CD4-positive, alpha-beta T cell (primary cell): ENCODE measurements around the gene CCDC24. TPM values are rescaled to one million over a fixed set of nuclear protein-coding genes. Genes with fewer than 3 reads are reported as not detected.

Source experiments
- ATAC-seq: fragments of 200-7000 bp; cut with Tn5 transposase; one replicate; pipeline ENCODE4 v1.10.0; 2022; ENCODE audit warnings: mild to moderate bottlenecking; ENCODE audit not compliant: poor library complexity
- CTCF ChIA-PET: fragments of 350-600 bp; sonication (Branson Sonifier 250); formaldehyde crosslinking; loops from one replicate; lab custom pipeline; 2021; ENCODE audit warnings: antibody characterized with exemption, inconsistent platforms; lab: Charles Lee
- POLR2A ChIA-PET: fragments of 350-600 bp; sonication (Branson Sonifier 250); formaldehyde crosslinking; loops from one replicate; lab custom pipeline; 2021; ENCODE audit warnings: antibody characterized with exemption, inconsistent platforms; lab: Charles Lee
- DNase-seq, 14 experiments: peaks; one replicate each; pipeline ENCODE4 v3.0.0-alpha.2; 2013 to 2020; ENCODE audit warnings: mixed read lengths in 2 of 14
- H3K27ac ChIP-seq, 2 donors: one replicate each; pipeline versions ENCODE4 v1.5.1 to v1.7.0; 2013; ENCODE audit warnings: low read length in 2 of 2, low read depth in 1 of 2, mild to moderate bottlenecking in 1 of 2
- H3K27me3 ChIP-seq, 2 experiments: 1 replicate in 1 of 2; 2 replicates in 1 of 2; pipeline versions ENCODE4 v1.6.1 to v1.7.0; 2013; ENCODE audit warnings: low read length in 2 of 2, control low read depth in 1 of 2, mild to moderate bottlenecking in 1 of 2, moderate library complexity in 1 of 2; ENCODE audit not compliant: insufficient read depth in 2 of 2, control insufficient read depth in 1 of 2
- H3K36me3 ChIP-seq: one replicate; pipeline ENCODE4 v1.6.1; 2013; ENCODE audit warnings: low read length, control low read depth; ENCODE audit not compliant: insufficient read depth
- H3K4me1 ChIP-seq: one replicate; pipeline ENCODE4 v1.6.1; 2013; ENCODE audit warnings: low read length, control low read depth; ENCODE audit not compliant: insufficient read depth
- H3K4me3 ChIP-seq: one replicate; pipeline ENCODE4 v1.5.1; 2013; ENCODE audit warnings: mild to moderate bottlenecking, low read length, moderate library complexity
- H3K9me3 ChIP-seq, 2 experiments: 1 replicate in 1 of 2; 2 replicates in 1 of 2; pipeline versions ENCODE4 v1.6.1 to v1.7.0; 2013; ENCODE audit warnings: low read length in 2 of 2, mild to moderate bottlenecking in 2 of 2, control low read depth in 1 of 2, moderate library complexity in 1 of 2; ENCODE audit not compliant: control insufficient read depth in 1 of 2, insufficient read depth in 1 of 2
- H3K27ac Mint-ChIP-seq: one replicate; pipeline ENCODE4 v1.8.0; 2020; ENCODE audit warnings: mixed read lengths
- H3K27me3 Mint-ChIP-seq: one replicate; pipeline ENCODE4 v1.8.0; 2021; ENCODE audit warnings: mixed read lengths
- H3K36me3 Mint-ChIP-seq: one replicate; pipeline ENCODE4 v1.8.0; 2021; ENCODE audit warnings: low read depth, mixed read lengths
- H3K4me1 Mint-ChIP-seq: one replicate; pipeline ENCODE4 v1.8.0; 2021; ENCODE audit warnings: low read depth, mixed read lengths
- H3K4me3 Mint-ChIP-seq: one replicate; pipeline ENCODE4 v1.8.0; 2020; ENCODE audit warnings: mild to moderate bottlenecking, mixed read lengths
- H3K9me3 Mint-ChIP-seq: one replicate; pipeline ENCODE4 v1.8.0; 2020; ENCODE audit warnings: mixed read lengths
- intact Hi-C, 2 experiments: fragments of 100-400 bp; cut with DNase I in 1 of 2; cut with micrococcal nuclease in 1 of 2; formaldehyde crosslinking; loops; one replicate each; pipeline versions ENCODE4 v1.15.1 to v1.9.0; 2023 to 2025; cut with DNase I, micrococcal nuclease
- total RNA-seq, 174 experiments: library from RNA in 2 of 174; stranded (reverse) in 2 of 174; gene quantifications; one replicate each; pipeline ENCODE4 v1.2.3 and lab custom pipeline; 2021 to 2026
- TF ChIP-seq, protein P1 (sequence below): fragments of 200-600 bp; IDR thresholded peaks from one replicate; pipeline ENCODE4 v1.8.0; 2022; ENCODE audit warnings: antibody characterized with exemption, mild to moderate bottlenecking

Gene CCDC24
- total RNA-seq, 2 experiments from 2014 or later, result 0.98 to 1.4 TPM

DNA sequence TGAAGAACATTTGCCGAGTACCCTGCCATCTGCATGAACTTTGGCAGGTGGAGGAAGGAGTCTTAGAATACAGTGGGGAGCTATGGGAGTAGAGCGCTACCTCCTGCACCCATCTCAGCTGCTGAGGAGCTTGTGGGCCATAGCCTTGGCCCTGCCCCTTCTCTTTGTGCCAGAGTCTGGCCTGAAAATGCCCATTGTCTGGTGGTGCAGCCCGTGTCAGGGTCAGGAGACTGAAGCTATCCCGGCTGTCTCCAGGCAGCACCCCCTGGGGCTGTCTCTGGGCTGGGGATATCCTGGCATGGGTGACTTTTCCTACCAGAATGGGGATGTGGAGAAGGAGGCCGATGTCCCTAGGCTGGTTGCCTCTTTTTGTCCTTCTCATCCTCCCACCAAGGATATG is 37.4 kb upstream of the CCDC24 start:
- H3K9me3 Mint-ChIP-seq, result no peaks in the 10 kb centered on the region
- H3K27ac ChIP-seq, result no peak overlapping the region
- peaks cover 35% of the 10 kb centered on the region for H3K36me3 ChIP-seq
- H3K9me3 ChIP-seq, result no peaks in the 10 kb centered on the region
- no peak overlapping the region for H3K4me3 Mint-ChIP-seq
- no peaks in the 10 kb centered on the region for H3K4me1 ChIP-seq
- no peak overlapping the region for H3K4me3 ChIP-seq
- ChIA-PET CTCF (no interaction called here), POLR2A (no interaction called here)
- peaks cover 31% of the 10 kb centered on the region for H3K36me3 Mint-ChIP-seq
- no peak overlapping the region for H3K27ac Mint-ChIP-seq
- ATAC-seq (no peak), DNase-seq (no peak)
- H3K27me3 ChIP-seq, result no peaks in the 10 kb centered on the region
- no peaks in the 10 kb centered on the region for H3K27me3 Mint-ChIP-seq
- intact Hi-C loops, result no loop called here
- peaks cover 22% of the 10 kb centered on the region for H3K4me1 Mint-ChIP-seq
- TF ChIP-seq, protein P1, sequence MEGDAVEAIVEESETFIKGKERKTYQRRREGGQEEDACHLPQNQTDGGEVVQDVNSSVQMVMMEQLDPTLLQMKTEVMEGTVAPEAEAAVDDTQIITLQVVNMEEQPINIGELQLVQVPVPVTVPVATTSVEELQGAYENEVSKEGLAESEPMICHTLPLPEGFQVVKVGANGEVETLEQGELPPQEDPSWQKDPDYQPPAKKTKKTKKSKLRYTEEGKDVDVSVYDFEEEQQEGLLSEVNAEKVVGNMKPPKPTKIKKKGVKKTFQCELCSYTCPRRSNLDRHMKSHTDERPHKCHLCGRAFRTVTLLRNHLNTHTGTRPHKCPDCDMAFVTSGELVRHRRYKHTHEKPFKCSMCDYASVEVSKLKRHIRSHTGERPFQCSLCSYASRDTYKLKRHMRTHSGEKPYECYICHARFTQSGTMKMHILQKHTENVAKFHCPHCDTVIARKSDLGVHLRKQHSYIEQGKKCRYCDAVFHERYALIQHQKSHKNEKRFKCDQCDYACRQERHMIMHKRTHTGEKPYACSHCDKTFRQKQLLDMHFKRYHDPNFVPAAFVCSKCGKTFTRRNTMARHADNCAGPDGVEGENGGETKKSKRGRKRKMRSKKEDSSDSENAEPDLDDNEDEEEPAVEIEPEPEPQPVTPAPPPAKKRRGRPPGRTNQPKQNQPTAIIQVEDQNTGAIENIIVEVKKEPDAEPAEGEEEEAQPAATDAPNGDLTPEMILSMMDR, result no peak

DNA sequence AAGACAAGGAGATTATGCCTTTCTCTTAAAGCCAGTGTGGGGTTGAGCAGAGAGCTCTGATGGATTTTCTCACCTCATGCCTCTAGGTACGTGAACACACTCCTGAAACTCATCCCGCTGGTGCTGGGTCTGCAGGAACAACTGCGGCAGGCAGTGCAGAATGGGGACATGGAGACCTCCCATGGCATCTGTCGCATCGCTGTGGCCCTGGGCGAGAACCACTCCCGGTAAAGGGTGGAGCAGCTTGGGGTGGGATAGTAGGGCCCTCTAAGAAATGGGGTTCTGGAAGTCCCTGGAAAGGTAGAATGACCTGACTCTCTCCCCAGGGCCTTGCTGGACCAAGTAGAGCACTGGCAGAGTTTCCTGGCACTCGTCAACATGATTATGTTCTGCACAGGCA is 35.2 kb upstream of the CCDC24 start:
- no peaks in the 10 kb centered on the region for H3K27me3 ChIP-seq
- intact Hi-C loops, result no loop called here
- ChIA-PET CTCF (no interaction called here), POLR2A (no interaction called here)
- Mint-ChIP-seq H3K27me3 (no peaks in the 10 kb centered on the region), H3K4me3 (no peak overlapping the region), H3K27ac (no peak overlapping the region), H3K36me3 (peaks cover 33% of the 10 kb centered on the region), H3K9me3 (no peaks in the 10 kb centered on the region), H3K4me1 (peaks cover 3% of the 10 kb centered on the region)
- TF ChIP-seq, protein P1, result no peak
- DNase-seq, result no peak
- H3K4me3 ChIP-seq, result no peak overlapping the region
- no peaks in the 10 kb centered on the region for H3K4me1 ChIP-seq
- peaks cover 35% of the 10 kb centered on the region for H3K36me3 ChIP-seq
- no peaks in the 10 kb centered on the region for H3K9me3 ChIP-seq
- no peak for ATAC-seq
- no peak overlapping the region for H3K27ac ChIP-seq

DNA sequence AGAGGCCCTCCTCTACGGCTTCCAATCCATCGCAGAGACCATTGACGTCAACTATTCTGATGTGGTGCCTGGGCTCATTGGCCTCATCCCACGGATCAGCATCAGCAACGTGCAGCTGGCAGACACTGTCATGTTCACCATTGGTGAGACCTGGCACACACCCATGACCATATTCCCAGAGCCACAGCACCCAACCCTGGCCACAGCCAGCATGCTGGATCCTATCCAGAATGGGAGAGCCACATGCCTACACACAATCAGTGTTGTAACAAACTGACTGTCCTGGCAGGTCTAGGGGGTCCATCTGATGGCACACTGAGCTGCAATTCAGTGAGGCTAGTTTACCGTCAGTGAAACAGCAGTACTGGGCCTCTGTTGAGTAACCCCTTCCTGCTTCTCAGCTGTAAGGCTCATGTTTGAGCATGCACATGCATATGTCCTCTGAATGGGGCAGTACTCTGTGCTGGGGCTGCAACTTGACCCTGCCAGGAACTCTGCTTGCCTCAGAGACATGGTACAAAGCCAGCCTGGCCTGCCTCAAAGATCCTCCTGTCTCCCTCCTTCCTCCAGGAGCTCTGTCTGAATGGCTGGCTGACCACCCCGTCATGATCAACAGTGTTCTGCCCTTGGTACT is 33.9 kb upstream of the CCDC24 start:
- H3K27me3 ChIP-seq, result no peaks in the 10 kb centered on the region
- intact Hi-C loops, result no loop called here
- Mint-ChIP-seq H3K27ac (no peak overlapping the region), H3K27me3 (no peaks in the 10 kb centered on the region), H3K4me3 (no peak overlapping the region), H3K36me3 (peaks cover 40% of the 10 kb centered on the region), H3K4me1 (no peaks in the 10 kb centered on the region), H3K9me3 (no peaks in the 10 kb centered on the region)
- ChIA-PET CTCF (no interaction called here), POLR2A (no interaction called here)
- ATAC-seq, result no peak
- H3K4me3 ChIP-seq, result no peak overlapping the region
- H3K36me3 ChIP-seq, result peaks cover 43% of the 10 kb centered on the region
- no peaks in the 10 kb centered on the region for H3K4me1 ChIP-seq
- no peak for DNase-seq
- no peak overlapping the region for H3K27ac ChIP-seq
- no peaks in the 10 kb centered on the region for H3K9me3 ChIP-seq
- TF ChIP-seq, protein P1, result no peak
